NCI-H2081 (cell line): Measurements from ENCODE around the gene WFDC11.
"Not testable (repeated sequence)": the region's sequence is repeated elsewhere in the genome, so short reads cannot be mapped to it uniquely, and the experiment has no call there.

ENCODE experiments used
- DNase-seq, 2 experiments: peaks; one replicate each; lab custom pipeline; 2025; lab: John Stamatoyannopoulos, UW

The WFDC11 gene

GRCh38 chr20:45670139-45670538, at the start of gene WFDC11:
Gene WFDC11, minus strand, starts transcription at chr20:45670239. Its CDS starts 19,639 bp downstream, at chr20:45650600.
- DNase-seq: no peak

DNA sequence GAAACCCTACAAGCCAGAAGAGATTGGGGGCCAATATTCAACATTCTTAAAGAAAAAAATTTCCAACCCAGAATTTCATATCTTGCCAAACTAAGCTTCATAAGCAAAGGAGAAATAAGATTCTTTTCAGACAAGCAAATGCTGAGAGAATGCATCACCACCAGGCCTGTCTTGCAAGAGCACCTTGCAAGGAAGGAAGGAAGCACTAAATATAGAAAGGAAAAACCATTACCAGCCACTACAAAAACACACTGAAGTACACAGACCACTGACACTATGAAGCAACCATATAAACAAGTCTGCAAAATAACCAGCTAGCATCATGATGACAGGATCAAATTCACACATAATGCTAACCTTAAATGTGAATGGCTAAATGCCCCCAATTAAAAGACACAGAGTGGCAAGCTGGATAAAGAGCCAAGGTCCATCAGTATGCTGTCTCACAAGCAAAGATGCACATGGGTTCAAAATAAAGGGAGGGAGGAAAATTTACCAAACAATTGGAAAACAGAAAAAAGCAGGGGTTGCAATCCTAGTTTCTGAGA, 46.2 kb upstream of the WFDC11 start:
- not testable (repeated sequence) for DNase-seq

- DNase-seq: peak in 1 of 2 experiments; percentile 44
These were observed 35.1 kb upstream of the WFDC11 start, which contains the start of gene WFDC10B for GRCh38 chr20:45704969-45705637. Gene WFDC10B, minus strand, starts transcription at chr20:45705019. Its CDS starts 19,027 bp downstream, at chr20:45685992.

DNA sequence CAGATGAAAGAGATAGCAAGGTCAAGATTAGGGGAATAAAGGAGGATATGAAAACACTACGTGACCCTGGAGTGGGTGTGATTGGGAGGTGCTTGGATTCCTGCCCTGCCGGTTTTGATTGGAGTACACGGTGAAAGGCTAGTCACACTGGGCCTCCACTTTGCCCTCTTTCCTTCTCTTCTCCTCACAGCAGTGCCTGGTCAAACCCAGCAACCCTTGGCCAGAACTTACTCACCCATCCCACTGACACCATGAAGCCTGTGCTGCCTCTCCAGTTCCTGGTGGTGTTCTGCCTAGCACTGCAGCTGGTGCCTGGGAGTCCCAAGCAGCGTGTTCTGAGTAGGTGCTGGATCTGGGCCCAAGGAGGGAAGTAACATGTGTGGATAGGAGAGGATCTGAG, 31.8 kb upstream of the WFDC11 start, which contains the start of gene WFDC13:
TSS of gene WFDC13 (plus strand) at position 166 of the 400 bp plus-strand sequence. CDS start at position 252, 86 bp downstream.
- DNase-seq: no peak

- no peak for DNase-seq
These were observed 31.1 kb upstream of the WFDC11 start for GRCh38 chr20:45701104-45701503.

DNA sequence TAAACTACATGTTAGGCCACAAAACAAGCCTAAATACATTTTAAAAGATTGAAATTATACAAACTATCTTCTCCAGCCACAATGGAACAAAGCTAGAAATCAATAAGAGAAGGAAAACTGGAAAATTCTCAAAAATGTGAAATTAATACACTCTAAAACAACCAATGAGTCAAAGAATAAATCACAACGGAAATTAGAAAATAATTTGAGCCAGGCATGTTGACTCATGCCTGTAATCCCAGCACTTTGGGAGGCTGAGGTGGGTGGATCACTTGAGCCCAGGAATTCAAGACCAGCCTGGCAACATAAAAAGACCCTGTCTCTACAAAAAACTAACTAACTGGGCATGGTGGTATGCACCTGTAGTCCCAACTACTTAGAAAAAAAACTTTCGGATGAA, 25.5 kb upstream of the WFDC11 start:
- no peak for DNase-seq

DNA sequence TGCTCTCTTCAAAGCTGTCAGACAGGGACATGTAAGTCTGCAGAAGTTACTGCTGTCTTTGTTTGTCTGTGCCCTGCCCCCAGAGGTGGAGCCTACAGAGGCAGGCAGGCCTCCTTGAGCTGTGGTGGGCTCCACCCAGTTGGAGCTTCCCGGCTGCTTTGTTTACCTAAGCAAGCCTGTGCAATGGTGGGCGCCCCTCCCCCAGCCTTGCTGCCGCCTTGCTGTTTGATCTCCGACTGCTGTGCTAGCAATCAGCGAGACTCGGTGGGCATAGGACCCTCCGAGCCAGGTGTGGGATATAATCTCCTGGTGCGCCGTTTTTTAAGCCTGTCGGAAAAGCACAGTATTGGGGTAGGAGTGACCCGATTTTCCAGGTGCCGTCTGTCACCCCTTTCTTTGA, 23.3 kb upstream of the WFDC11 start:
- not testable (repeated sequence) for DNase-seq

DNA sequence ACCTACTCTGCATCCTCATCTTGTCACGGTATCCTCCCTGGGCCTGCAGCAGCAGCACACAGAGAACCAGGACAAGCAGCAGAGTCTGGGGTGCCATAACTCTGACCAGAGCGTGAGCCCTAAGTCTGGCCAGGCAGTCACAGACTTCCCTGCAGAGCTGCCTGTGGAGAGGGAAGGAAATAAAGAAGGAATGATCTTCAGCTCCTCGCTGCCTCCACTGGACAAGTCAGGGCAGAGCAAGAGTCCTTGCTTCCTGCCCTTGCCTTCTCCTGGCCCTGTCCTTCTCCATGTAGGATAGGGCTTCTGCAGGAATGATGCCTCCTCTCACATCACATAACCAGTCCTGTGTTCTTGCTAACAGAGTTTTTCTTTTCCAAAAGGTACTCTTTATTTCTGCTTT, 15.9 kb upstream of the WFDC11 start:
- DNase-seq: no peak

GRCh38 chr20:45679650-45680049, 9.6 kb upstream of the WFDC11 start:
- DNase-seq: no peak

- no peak for DNase-seq
These were observed 2.7 kb upstream of the WFDC11 start for GRCh38 chr20:45672765-45673164.

DNA sequence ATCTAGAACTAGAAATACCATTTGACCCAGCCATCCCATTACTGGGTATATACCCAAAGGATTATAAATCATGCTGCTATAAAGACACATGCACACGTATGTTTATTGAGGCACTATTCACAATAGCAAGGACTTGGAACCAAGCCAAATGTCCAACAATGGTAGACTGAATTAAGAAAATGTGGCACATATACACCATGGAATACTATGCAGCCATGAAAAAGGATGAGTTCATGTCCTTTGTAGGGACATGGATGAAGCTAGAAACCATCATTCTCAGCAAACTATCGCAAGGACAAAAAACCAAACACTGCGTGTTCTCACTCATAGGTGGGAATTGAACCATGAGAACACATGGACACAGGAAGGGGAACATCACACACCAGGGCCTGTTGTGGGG, 13.0 kb downstream of the WFDC11 start:
- not testable (repeated sequence) for DNase-seq

DNA sequence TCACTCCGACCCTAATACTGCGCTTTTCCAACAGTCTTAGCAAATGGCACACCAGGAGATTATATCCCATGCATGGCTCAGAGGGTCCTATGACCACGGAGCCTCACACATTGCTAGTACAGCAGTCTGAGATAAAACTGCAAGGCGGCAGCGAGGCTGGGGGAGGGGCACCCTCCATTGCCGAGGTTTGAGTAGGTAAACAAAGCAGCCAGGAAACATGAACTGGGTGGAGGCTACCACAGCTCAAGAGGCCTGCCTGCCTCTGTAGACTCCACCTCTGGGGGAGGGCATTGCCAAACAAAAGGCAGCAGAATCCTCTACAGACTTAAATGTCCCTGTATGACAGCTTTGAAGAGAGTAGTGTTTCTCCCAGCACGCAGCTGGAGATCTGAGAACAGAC, 18.3 kb downstream of the WFDC11 start:
- DNase-seq: not testable (repeated sequence)

- DNase-seq: no peak
These were observed 20.7 kb downstream of the WFDC11 start for GRCh38 chr20:45649312-45649863.

- DNase-seq: no peak
These were observed 22.5 kb downstream of the WFDC11 start for GRCh38 chr20:45647441-45648050.

DNA sequence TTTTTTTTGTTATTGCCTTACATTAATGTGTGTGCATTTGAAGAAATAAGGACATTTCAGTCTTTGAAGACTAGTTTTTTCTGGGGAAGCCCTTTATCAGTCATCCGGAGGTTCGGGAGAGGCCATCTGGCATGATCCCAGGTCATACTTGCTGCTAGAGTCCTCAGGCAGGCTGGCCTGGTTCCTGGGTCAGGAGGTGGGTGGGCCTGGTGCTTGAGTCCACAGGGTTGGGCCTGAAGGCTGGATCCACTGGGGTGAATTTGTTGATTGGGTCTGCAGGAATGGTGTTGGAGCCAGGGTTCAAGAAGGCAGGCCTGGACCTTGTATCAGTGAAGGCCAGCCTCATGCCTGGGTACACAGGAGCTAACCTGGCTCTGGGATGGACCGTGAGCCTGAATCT, 23.2 kb downstream of the WFDC11 start:
- no peak for DNase-seq

DNA sequence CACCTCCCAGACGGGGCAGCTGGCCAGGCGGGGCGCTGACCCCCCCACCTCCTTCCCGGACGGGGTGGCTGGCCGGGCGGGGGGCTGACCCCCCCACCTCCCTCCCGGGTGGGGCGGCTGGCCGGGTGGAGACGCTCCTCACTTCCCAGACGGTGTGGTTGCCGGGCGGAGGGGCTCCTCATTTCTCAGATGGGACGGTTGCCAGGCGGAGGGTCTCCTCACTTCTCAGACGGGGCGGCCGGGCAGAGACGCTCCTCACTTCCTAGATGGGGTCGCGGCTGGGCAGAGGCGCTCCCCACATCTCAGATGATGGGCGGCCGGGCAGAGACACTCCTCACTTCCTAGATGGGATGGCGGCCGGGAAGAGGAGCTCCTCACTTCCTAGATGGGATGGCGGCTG, 24.2 kb downstream of the WFDC11 start:
- not testable (repeated sequence) for DNase-seq

GRCh38 chr20:45641076-45641475, 29.0 kb downstream of the WFDC11 start:
- DNase-seq: not testable (repeated sequence)

DNA sequence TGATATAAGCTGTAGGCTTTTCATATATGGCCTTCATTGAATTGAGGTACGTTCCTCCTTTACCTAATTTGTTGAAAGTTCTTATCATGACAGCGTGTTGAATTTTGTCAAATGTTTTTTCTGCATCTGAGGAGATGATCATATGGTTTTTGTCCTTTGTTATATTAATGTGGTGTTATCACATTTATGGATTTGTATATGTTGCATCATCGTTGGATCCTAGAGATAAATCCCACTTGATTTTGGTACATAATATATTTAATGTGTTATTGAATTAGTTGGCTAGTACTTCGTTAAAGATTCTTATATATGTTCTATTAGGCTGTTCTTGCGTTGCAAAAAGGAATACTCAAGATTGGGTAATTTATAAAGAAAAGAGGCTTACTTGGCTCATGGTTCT, 30.4 kb downstream of the WFDC11 start:
- no peak for DNase-seq

DNA sequence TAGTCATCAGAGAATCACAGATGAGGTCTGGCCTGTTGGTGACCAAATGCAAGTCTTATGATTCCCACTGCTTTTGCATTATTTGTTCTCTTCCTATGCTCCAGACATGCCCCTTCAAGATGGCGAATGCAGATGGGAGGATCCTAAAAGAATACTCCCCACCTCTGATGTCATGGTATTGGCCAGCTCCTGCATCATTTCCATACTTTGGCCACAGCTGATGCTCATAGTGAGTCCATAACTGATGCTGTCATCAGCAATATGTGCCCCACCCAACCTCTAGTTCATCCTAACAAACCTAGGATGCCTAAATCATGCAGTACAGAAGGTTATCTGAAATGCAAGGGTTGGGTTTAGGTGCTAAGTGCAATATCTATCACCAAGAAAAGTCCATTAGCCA, 33.5 kb downstream of the WFDC11 start:
- no peak for DNase-seq

DNA sequence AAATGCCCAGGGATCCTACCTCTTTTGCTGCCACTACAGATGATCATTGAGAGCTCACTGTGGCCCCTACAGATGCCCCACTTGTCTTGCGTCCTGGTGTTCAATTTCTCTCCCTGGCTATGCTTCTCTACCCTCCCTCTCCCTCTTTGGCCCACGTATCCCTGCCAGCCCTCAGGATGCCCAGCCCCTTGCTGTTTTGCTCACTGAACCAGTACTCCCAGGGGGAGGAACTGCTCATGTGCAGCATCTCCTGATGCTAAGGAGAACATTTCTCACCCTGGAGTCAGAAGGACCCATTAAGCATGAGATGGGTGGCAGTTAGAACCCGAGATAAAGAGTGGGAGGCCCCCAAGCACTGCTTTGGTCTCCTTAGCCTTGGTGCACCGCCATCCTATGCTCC, 38.9 kb downstream of the WFDC11 start, which contains the start of gene WFDC9:
TSS of gene WFDC9 (minus strand) at position 101 of the 400 bp plus-strand sequence. CDS start 21,103 bp downstream, outside the sequence.
- DNase-seq: no peak

GRCh38 chr20:45630371-45630770, 39.7 kb downstream of the WFDC11 start:
- no peak for DNase-seq

DNA sequence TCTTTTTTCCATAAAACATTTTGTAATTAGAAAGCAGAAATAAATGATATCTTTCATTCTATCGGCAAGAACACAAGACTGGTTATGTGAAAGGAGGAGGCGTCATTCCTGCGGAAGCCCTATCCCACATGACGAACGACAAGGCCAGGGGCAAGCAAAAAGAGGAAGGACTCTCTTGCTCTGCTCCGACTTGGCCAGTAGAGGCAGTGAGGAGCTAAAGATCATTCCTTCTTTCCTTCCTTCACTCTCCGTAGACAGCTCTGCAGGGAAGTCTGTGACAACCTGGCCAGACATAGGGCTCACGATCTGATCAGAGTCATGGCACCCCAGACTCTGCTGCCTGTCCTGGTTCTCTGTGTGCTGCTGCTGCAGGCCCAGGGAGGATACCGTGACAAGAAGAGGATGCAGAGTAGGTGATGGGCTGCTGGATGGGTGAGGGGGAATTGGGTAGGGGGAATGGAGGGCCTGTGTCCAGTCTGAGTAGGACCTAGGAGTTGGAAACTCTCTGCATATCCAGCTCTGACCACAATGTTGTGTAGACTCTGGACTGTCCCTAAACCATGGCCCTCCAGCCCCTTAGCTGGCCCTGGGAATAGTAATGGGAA, 40.4 kb downstream of the WFDC11 start, which contains the start of gene WFDC10A:
TSS of gene WFDC10A (plus strand) at position 244 of the 605 bp plus-strand sequence. CDS start at position 319, 75 bp downstream.
- DNase-seq: peak; percentile 6 to 16
